SK-N-MC (cell line): Measurements from ENCODE around the gene DCLRE1B.

Experiments used
- DNase-seq: peaks from one replicate; pipeline ENCODE4 v3.0.0-alpha.2; 2011; ENCODE audit warnings: low read depth, low spot score
- H3K27ac ChIP-seq: fragments of 200-600 bp; sonication (generic); 2 replicates; pipeline ENCODE4 v1.5.1; 2016; ENCODE audit warnings: mixed run types
- H3K36me3 ChIP-seq: fragments of 200-600 bp; sonication (generic); 2 replicates; pipeline ENCODE4 v1.6.1; 2017; ENCODE audit warnings: antibody characterized with exemption, low read length, mixed read lengths; ENCODE audit not compliant: insufficient read depth
- H3K4me3 ChIP-seq: fragments of 200-600 bp; sonication (generic); 2 replicates; pipeline ENCODE4 v1.5.1; 2016
- H3K9ac ChIP-seq: fragments of 200-600 bp; sonication (generic); 2 replicates; pipeline ENCODE4 v1.8.0; 2017; ENCODE audit warnings: mixed run types, mixed read lengths; ENCODE audit not compliant: insufficient read length
- H3K9me3 ChIP-seq: fragments of 200-600 bp; sonication (generic); 2 replicates; pipeline ENCODE4 v1.6.1; 2017; ENCODE audit warnings: low read depth, mild to moderate bottlenecking, antibody characterized with exemption, low read length, moderate library complexity, mixed read lengths
- EZH2 ChIP-seq: fragments of 200-600 bp; sonication (generic); IDR thresholded peaks from one replicate; pipeline ENCODE4 v1.6.1; 2017; ENCODE audit warnings: antibody characterized with exemption
- FOXP2 ChIP-seq: optimal IDR thresholded peaks from 2 replicates; pipeline ENCODE3; 2011; ENCODE audit warnings: mild to moderate bottlenecking, moderate library complexity; ENCODE audit not compliant: insufficient read depth; ENCODE audit errors: extremely low read length, control extremely low read depth
- POLR2AphosphoS5 ChIP-seq: IDR thresholded peaks from 2 replicates; pipeline ENCODE4 v1.6.1; 2012; ENCODE audit warnings: mild to moderate bottlenecking, low read depth, low read length, borderline replicate concordance

Gene DCLRE1B

GRCh38 chr1:113912594-113913311, 7.6 kb downstream of the DCLRE1B start:
- Histone ChIP-seq H3K9ac (no peak overlapping the region), H3K27ac (peak overlapping the region; percentile 26; the same call in 1 of the 2 replicates), H3K9me3 (no peaks in the 10 kb centered on the region), H3K36me3 (peaks cover 57% of the 10 kb centered on the region), H3K4me3 (no peak overlapping the region)
- TF ChIP-seq FOXP2: no peak
- no peak for TF ChIP-seq POLR2AphosphoS5
- no peak for TF ChIP-seq EZH2
- no peak for DNase-seq

- H3K4me3 ChIP-seq: no peak overlapping the region
- no peak for DNase-seq
- no peak overlapping the region for H3K9ac ChIP-seq
- no peak for TF ChIP-seq POLR2AphosphoS5
- no peak for TF ChIP-seq FOXP2
- no peak for TF ChIP-seq EZH2
- peaks cover 52% of the 10 kb centered on the region for H3K36me3 ChIP-seq
- no peaks in the 10 kb centered on the region for H3K9me3 ChIP-seq
- 0 out of 2 replicates have a peak overlapping the region, but pooled peaks have one; percentile 23 for H3K27ac ChIP-seq
Observed at GRCh38 chr1:113913312-113913668, 8.2 kb downstream of the DCLRE1B start.

GRCh38 chr1:113913887-113914664, 8.9 kb downstream of the DCLRE1B start:
- H3K9me3 ChIP-seq: no peaks in the 10 kb centered on the region
- H3K36me3 ChIP-seq: peaks cover 44% of the 10 kb centered on the region
- H3K4me3 ChIP-seq: no peak overlapping the region

GRCh38 chr1:113916974-113917373, 11.8 kb downstream of the DCLRE1B start:
- no peaks in the 10 kb centered on the region for H3K9me3 ChIP-seq
- H3K9ac ChIP-seq: no peak overlapping the region
- TF ChIP-seq POLR2AphosphoS5 (no peak), EZH2 (no peak), FOXP2 (no peak)

More at GRCh38 chr1:113913887-113914664, 8.9 kb downstream of the DCLRE1B start:
- Histone ChIP-seq H3K27ac (no peak overlapping the region), H3K9ac (no peak overlapping the region)
- DNase-seq: no peak
- TF ChIP-seq FOXP2 (no peak), POLR2AphosphoS5 (no peak), EZH2 (no peak)

GRCh38 chr1:113917400-113918082, 12.4 kb downstream of the DCLRE1B start:
- Histone ChIP-seq H3K9me3 (no peaks in the 10 kb centered on the region), H3K4me3 (no peak overlapping the region), H3K27ac (no peak overlapping the region), H3K36me3 (peaks cover 11% of the 10 kb centered on the region), H3K9ac (no peak overlapping the region)
- TF ChIP-seq FOXP2: no peak
- TF ChIP-seq EZH2: no peak
- TF ChIP-seq POLR2AphosphoS5: no peak
- DNase-seq: no peak

More at GRCh38 chr1:113916974-113917373, 11.8 kb downstream of the DCLRE1B start:
- Histone ChIP-seq H3K36me3 (peaks cover 16% of the 10 kb centered on the region), H3K27ac (no peak overlapping the region), H3K4me3 (no peak overlapping the region)
- DNase-seq: no peak

GRCh38 chr1:113918243-113918642, 13.1 kb downstream of the DCLRE1B start:
- DNase-seq: no peak
- Histone ChIP-seq H3K4me3 (no peak overlapping the region), H3K27ac (no peak overlapping the region), H3K9me3 (no peaks in the 10 kb centered on the region), H3K36me3 (peaks cover 6% of the 10 kb centered on the region; the same call in 1 of the 2 replicates), H3K9ac (no peak overlapping the region)
- TF ChIP-seq EZH2 (no peak), POLR2AphosphoS5 (no peak), FOXP2 (no peak)

GRCh38 chr1:113922957-113923356, 17.8 kb downstream of the DCLRE1B start:
- Histone ChIP-seq H3K9me3 (no peaks in the 10 kb centered on the region), H3K36me3 (no peaks in the 10 kb centered on the region), H3K27ac (no peak overlapping the region), H3K4me3 (no peak overlapping the region), H3K9ac (no peak overlapping the region)
- no peak for DNase-seq
- no peak for TF ChIP-seq FOXP2
- TF ChIP-seq POLR2AphosphoS5: no peak
- no peak for TF ChIP-seq EZH2

GRCh38 chr1:113924473-113924872, 19.3 kb downstream of the DCLRE1B start:
- H3K27ac ChIP-seq: no peak overlapping the region
- H3K36me3 ChIP-seq: no peaks in the 10 kb centered on the region
- no peak overlapping the region for H3K9ac ChIP-seq
- H3K4me3 ChIP-seq: no peak overlapping the region
- TF ChIP-seq EZH2 (no peak), FOXP2 (no peak), POLR2AphosphoS5 (no peak)
- DNase-seq: no peak
- no peaks in the 10 kb centered on the region for H3K9me3 ChIP-seq
